Cortex of kidney (tissue), 1 donor: ENCODE data around the gene VSIG2.

ENCODE experiments used
- DNase-seq: peaks from one replicate; lab custom pipeline; 2025; lab: John Stamatoyannopoulos, UW

The VSIG2 gene

DNA sequence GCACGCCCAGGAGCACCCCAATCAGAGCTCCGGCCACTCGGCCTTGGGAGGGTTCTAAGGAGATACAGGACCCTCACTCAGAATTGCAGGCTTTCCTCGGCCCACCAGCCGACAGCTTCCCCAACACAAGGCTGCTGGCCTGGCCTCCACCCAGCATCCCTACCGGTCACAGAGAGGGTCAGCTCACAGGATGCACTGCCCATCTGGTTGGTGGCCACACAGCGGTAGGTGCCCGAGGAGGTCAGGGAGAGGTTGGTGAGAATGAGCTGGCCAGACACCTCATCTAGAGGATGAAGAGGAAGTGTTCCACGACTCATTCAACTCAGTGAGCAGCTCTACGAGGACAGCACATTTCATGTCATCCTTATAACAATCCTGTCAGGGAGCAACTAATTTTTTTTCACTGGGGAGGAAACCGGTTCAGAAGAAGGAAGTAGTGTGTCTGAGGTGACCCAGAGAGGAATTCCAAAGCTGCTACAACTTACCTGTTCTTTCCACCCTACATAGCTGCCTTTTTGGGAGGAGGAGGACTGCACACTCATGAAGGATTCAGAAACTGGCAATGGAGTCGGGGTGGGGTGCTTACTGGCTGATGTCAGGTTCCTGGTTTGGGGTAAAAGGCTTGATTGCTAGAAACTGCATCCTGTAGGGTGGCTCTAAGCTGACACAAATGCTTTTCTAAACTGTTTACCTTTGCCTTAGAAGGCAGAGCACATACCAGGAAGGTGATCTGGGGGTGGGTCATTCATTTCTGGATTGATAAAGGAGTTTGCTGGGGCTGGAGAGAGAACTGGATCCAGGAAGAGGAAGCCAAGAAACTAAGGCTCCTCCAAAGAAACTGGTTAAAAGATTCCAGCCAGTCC, 3.3 kb downstream of the VSIG2 start:
- no peak for DNase-seq

GRCh38 chr11:124748100-124748418, 4.0 kb downstream of the VSIG2 start:
- DNase-seq, result no peak

DNA sequence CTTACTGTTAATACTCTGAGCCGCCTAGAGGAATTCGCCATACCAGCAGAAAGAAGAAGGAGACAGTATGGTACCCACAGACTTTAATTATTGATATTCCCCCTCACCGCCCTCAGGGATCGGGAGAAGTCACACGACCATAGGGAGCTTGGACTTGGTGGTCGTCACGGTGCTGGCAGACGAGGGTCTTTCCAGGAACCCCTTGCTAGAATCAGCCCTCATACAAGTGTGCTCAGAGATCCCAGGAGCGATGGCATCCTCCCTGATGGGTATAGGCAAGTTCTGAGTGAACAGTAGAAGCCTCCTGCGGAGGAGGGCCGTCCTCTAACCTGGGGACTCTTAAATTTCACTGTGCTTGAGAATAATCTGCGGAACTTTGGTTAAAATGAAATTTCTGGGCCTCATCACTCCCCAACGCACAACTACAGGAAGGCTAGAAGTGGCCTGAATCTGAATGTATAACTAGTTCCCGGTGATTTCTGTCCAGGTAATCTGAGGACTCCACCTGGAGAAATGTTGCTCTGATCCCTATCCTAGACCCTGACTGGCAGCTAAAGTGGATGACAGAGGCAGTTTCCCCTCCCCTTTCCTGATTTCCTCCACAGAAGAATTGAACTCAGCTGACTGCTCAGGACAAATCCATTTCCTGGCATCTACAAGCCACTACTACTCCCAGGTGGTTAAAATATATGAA, 4.5 kb downstream of the VSIG2 start:
- no peak for DNase-seq

DNA sequence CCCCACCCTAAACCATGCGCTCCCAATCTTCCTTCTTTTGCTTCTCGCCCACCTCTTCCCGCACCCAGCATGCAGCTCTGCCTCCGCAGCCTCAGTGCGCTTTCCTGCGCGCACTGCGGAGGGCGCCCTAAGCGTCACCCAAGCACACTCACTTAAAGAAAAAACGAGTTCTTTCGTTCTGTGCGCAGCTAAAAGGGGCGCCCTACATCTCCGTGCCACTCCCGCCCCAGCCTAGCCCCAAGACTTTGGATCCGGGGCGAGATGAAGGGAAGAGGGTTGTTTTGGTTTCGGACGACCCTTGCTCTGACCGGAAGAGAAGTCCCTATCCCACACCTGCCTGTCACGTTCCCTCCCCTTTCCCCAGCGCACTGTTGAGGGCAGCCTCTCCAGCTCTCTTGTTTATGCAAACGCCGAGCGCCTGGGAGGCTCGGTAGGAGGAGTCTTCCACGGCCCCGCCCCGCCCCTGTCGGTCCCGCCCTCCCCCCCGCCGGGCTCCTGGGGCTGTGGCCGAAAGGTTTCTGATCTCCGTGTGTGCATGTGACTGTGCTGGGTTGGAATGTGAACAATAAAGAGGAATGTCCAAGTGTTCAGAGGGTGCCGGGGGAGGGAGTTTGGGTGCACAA, 5.3 kb downstream of the VSIG2 start:
- no peak for DNase-seq

DNA sequence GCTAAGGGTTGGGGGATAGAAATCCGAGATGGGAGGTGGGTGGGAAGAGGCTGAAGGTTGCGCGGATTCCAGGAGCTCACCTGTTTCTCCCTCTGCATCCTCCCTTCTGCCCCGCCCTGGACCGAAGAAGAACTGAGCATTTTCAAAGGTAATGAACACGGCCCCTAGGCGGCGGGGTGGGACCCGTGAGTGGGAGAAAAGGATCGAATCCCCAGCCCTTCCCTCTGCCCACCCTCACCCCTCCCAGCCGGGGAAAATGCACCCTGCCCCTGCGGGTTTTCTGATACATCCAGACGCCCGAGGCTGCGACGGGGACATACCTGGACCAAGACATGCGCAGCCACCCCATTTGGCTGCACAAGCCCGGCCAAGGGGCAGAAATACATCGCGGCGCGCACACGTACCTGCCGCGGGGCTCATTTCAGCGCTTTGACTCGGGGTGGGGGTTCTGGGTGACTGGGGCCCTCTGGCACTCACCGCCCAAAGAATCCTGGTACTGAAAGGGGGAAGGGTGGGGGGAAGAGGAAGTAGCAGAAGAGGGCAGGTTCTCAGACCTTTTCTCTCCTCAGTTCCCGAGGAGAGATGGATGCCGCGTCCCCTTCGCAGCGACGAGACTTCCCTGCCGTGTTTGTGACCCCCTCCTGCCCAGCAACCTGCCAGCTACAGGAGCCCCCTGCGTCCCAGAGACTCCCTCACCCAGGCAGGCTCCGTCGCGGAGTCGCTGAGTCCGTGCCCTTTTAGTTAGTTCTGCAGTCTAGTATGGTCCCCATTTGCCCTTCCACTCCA, 6.0 kb downstream of the VSIG2 start:
- no peak for DNase-seq

- DNase-seq, result no peak
These were observed 6.7 kb downstream of the VSIG2 start for GRCh38 chr11:124745270-124745834.

DNA sequence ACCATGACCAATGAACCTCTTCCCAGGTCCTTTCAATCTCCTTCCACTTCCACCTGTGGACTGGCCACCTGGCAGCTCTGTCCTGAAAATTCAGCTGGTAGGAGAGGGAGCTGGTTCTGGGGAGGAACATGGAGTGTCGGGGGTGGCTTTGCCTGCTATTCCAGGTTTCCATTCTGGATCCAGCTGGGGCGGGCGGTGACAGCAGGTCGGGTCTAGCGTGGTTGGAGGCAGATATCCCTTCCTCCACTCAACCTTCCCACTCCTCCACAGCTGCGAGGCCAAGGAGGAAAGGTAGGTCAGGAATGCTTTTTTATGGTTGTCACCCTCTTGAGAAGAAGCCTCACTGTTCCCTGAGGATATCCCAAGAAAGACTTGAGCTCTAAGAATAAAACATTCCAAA, 9.0 kb downstream of the VSIG2 start:
- no peak for DNase-seq

GRCh38 chr11:124742555-124742954, 9.5 kb downstream of the VSIG2 start:
- DNase-seq, result no peak

DNA sequence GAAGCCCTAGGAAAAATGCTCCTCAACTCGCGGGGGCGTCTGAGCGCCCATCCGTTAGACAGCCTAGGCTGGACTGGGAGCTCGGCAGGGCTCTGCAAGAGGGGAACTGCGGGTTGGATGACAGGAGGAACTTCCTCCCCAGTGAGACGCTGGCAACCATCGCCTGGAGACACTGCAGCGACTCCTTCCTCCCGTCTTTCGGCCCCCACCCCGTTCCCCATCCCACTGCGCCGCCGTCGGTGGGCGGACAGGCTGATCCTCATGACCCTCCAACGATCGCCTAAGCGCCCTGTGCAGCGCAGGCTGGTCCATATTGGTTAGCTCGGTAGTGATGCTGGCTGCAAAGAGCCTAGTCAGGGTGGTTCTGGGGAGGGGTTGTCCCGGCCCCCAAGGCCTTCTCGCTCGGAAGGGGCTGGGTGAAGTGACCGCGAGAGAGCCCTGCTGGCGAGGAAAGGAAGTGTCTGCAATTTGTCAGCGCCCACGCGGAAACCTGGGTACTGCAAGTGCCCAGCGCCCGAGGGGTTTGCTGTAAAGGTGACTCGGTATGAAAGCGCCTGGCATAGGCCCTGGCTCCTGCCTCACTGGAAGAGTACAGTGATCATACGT, 11.7 kb downstream of the VSIG2 start:
- DNase-seq, result no peak

DNA sequence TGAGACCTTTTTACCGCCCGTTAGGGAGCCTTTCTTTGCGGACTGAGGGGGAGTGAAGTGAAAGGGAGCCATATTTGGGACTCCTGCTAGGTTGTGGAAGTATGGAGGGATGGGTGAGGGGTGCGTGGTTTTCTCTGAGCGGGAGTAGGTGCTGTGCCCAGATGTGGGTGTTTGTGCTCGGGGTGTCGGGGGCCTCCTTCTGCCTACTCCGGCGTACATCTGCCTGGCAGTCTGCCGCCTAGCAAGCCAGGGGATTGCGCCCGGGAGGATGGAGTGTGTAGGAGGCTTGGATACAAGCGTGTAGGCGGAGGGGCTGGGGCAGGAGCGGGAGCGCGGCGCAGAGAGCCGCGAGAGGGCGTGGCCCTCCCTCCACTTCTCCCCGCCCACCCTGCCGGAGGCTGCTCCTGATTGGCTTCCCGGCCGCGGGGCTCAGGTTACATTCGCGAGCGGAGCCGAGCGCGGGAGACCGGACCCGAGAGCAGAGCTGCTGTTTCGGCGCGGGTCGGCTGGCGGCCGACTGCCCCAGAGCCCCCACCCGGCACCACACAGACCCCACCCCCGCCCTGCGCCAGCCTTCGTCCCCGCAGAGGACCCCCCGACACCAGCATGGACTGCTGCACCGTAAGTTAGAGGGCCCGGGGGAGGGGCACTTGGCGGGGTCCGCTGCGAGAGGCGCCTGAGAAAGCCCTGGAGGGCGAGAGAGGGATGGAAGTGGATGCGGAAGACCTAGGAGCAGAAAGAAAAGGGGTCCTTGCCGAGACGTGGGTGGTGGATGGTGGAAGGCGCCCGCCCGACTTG, 12.4 kb downstream of the VSIG2 start, which contains the start of gene NRGN:
Gene NRGN (plus strand): TSS at position 464 of the 798 bp plus-strand sequence. CDS start 143 bp downstream, at position 607.
- DNase-seq, result no peak

GRCh38 chr11:124738713-124739478, 13.2 kb downstream of the VSIG2 start:
- no peak for DNase-seq

DNA sequence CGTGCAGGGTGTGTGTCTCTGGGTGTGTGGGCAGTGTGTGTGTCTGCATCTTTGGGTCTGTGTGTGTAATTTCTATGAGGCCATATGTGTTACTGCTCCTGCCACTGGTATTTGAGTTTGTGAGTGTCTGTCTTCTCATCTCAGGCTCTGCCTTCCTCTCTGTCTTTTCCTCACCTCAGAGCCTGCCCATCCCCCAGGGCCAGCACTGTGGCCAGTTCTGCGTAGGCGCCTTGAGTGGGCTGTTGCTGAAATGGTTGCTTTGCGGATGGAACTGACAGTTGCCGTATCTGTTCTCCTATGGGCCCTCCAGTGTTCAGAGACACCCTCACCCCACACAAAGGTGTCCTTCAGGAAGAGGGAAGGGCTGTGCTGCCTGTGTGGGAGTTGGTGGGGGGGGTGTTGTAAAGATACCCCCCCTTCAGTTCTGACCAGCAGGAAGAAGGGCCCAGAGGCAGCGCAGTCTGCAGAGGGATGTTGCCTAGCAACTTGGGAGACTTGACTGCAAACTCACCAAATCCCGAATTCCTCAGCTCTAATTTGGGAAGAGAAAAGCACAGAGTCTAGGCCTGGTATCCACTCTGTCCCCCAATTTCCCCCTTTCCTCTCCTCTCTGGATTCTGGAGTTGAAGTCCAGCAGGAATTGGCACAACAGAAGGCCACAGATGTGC, 14.3 kb downstream of the VSIG2 start:
- no peak for DNase-seq

GRCh38 chr11:124736736-124737135, 15.3 kb downstream of the VSIG2 start:
- no peak for DNase-seq

DNA sequence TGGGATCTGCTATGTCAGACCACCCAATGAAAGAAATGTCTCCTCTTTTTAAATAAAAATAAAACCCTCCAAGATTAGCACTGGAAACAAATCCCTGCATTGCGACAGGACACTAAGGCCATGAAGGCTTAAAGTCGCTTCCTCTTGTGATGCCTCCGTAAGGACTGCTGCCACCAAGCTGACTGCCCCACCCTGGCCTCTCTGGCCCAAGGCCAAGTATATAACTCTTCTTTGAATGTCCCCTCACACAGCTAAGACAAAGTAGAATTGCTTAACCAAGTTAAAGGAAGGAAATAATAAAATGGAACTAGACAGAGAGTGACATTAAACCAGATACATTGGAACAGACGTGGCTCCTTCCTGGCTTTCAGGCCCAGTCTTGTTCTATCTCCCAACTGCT, 19.8 kb downstream of the VSIG2 start:
- DNase-seq, result no peak

- no peak for DNase-seq
These were observed 22.5 kb downstream of the VSIG2 start for GRCh38 chr11:124729571-124729970.

DNA sequence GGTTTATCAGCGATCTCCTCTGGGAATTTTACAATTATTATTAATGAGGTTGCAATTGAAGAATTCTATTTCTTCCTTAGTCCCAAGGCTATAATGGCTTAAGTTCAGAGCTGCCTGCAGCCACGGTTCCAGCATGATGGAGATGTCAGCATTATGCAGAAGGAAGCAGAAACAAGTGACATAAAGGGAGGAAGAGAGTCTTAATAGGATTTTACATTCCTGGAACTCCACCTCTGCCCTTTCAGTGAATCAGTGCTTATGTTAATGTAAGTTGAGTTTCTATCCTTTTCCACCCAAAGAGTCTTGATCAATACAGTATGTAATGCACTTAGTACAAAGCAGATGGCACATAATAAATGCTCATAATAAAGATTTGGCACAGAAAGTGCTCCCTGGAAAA, 23.9 kb downstream of the VSIG2 start:
- no peak for DNase-seq

- no peak for DNase-seq
These were observed 24.6 kb downstream of the VSIG2 start for GRCh38 chr11:124727474-124727873.

DNA sequence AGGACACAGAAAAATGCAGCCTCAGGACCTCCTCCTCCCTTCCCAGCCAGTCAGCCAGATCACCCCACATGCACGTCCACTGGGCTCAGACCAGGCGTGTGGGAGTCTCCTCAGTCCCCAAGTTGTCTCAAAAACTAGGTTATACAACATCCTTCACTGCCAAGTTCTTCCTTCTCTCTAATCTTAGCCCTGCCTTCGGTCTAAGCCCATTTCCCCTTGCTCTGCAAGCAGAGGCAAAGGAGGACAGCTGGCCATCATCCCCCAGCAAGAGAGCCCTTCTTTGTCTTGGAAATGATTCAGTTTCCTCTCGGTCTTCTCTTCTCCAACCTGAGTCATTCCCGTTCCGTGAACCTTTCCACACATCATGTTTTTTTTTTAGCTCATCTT, 26.3 kb downstream of the VSIG2 start:
- no peak for DNase-seq

GRCh38 chr11:124724979-124725718, 26.9 kb downstream of the VSIG2 start:
- DNase-seq, result no peak
